IPS DF 4.7 (cell line): ENCODE data around the gene SPAAR.
A peak's percentile ranks its signal among the peaks of the same experiment; 100 is the strongest.

Experiments used
- DNase-seq: peaks from one replicate; pipeline ENCODE4 v3.0.0-alpha.2; 2013; ENCODE audit warnings: low spot score; ENCODE audit errors: extremely low read depth

The SPAAR gene

GRCh38 chr9:35945341-35946018, 36.2 kb downstream of the SPAAR start:
- peak; percentile 75 for DNase-seq

- no peak for DNase-seq
Measured at GRCh38 chr9:35948451-35948850, 39.2 kb downstream of the SPAAR start.

- DNase-seq = no peak
Measured at GRCh38 chr9:35948901-35949318, 39.6 kb downstream of the SPAAR start.

GRCh38 chr9:35951736-35952135, 42.4 kb downstream of the SPAAR start:
- no peak for DNase-seq

GRCh38 chr9:35952526-35953191, 43.4 kb downstream of the SPAAR start:
- no peak for DNase-seq

GRCh38 chr9:35954942-35955546, 45.8 kb downstream of the SPAAR start:
- DNase-seq = no peak

DNA sequence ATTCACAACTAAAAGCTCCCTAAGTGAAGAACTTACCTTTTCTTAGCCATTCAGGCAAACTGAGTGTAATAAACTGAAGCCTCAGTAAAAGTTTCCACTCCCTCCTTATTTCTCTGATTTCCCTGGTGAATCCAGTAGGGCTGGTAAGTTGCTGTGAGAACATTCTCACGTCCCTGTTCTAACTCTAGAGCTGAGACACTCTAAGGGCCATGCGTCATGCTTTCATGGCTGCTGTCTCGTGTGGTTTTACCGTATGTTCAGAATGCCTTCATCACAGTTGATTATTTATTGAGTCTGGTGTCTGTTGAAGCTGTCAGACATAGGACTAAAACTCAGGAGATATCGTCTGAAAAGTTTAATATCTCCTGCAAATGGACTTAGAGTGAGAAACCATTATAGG, 47.4 kb downstream of the SPAAR start:
- no peak for DNase-seq

GRCh38 chr9:35958104-35958837, 49.0 kb downstream of the SPAAR start, which contains the start of gene OR2S2:
OR2S2 (minus strand) TSS chr9:35958154; CDS start chr9:35958098, 56 bp downstream.
- no peak for DNase-seq

GRCh38 chr9:35960039-35960655, 50.9 kb downstream of the SPAAR start:
- no peak for DNase-seq
